OCI-LY1 (cell line): ENCODE results near the gene NUTM2E.
"Not testable (repeated sequence)": the region's sequence is repeated elsewhere in the genome, so short reads cannot be mapped to it uniquely, and the experiment has no call there.

ENCODE experiments used
- EZH2 ChIP-seq: fragments of 200-600 bp; sonication (generic), shearing (Covaris generic); IDR thresholded peaks from 2 replicates; pipeline ENCODE4 v1.8.0; 2017; ENCODE audit warnings: borderline replicate concordance, mixed run types, mild to moderate bottlenecking, antibody characterized with exemption, low read length, moderate library complexity, mixed read lengths
- TF ChIP-seq, protein P1 (sequence below): fragments of 200-600 bp; sonication (generic), shearing (Covaris generic); IDR thresholded peaks from 2 replicates; pipeline ENCODE4 v1.5.1; 2017; ENCODE audit warnings: mild to moderate bottlenecking, antibody characterized with exemption, low read length, moderate library complexity, mixed read lengths

GRCh38 chr10:79799337-79799736 lies 27.2 kb upstream of the NUTM2E start:
- TF ChIP-seq, protein P1, sequence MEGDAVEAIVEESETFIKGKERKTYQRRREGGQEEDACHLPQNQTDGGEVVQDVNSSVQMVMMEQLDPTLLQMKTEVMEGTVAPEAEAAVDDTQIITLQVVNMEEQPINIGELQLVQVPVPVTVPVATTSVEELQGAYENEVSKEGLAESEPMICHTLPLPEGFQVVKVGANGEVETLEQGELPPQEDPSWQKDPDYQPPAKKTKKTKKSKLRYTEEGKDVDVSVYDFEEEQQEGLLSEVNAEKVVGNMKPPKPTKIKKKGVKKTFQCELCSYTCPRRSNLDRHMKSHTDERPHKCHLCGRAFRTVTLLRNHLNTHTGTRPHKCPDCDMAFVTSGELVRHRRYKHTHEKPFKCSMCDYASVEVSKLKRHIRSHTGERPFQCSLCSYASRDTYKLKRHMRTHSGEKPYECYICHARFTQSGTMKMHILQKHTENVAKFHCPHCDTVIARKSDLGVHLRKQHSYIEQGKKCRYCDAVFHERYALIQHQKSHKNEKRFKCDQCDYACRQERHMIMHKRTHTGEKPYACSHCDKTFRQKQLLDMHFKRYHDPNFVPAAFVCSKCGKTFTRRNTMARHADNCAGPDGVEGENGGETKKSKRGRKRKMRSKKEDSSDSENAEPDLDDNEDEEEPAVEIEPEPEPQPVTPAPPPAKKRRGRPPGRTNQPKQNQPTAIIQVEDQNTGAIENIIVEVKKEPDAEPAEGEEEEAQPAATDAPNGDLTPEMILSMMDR: not testable (repeated sequence)
- not testable (repeated sequence) for TF ChIP-seq EZH2
